Left colon (tissue), 2 donors: ENCODE measurements around the gene NRARP. TPM values are rescaled to one million over a fixed set of nuclear protein-coding genes. Genes with fewer than 3 reads are reported as not detected.
"Not testable (repeated sequence)": the region's sequence is repeated elsewhere in the genome, so short reads cannot be mapped to it uniquely, and the experiment has no call there.

Experiments
- ATAC-seq: fragments of 200-7000 bp; cut with Tn5 transposase; one replicate; pipeline ENCODE4 v1.9.1; 2020; ENCODE audit warnings: mild to moderate bottlenecking, moderate library complexity
- DNase-seq, 2 donors: peaks; one replicate each; pipeline ENCODE4 v3.0.0-alpha.2; 2020
- intact Hi-C, 2 donors: fragments of 100-400 bp; cut with DNase I in 1 of 2; cut with micrococcal nuclease in 1 of 2; formaldehyde crosslinking; loops; one replicate each; pipeline versions ENCODE4 v1.11.2 to v1.14.0; 2022; cut with DNase I, micrococcal nuclease
- total RNA-seq, 2 donors: library from RNA; stranded (reverse); fragmentation: NEBNext Ultra II Directional; extraction: Animal tissue kit (Norgen Biotek cat#: 25700); gene quantifications; one replicate each; pipeline ENCODE4 v1.2.1, GENCODE V29; 2021
- donor health status: DM: no; HTN: no; CAD: no.
- donor health status: DM: yes; HTN: yes; CAD: no.

The NRARP gene
- total RNA-seq, 2 donors from 2014 or later, result 163 to 181 TPM

GRCh38 chr9:137272241-137273094, 29.6 kb downstream of the NRARP start:
- no peak for DNase-seq
- intact Hi-C loops, result no loop called here
- ATAC-seq, result no peak

- intact Hi-C loops, result no loop called here
- ATAC-seq (no peak), DNase-seq (no peak)
These were observed 30.4 kb downstream of the NRARP start for GRCh38 chr9:137271696-137272076.

- no peak for DNase-seq
- intact Hi-C loops, result no loop called here
- ATAC-seq, result no peak
These were observed 31.0 kb downstream of the NRARP start for GRCh38 chr9:137270929-137271695.

GRCh38 chr9:137269231-137269772, 32.8 kb downstream of the NRARP start:
- intact Hi-C loops, result no loop called here
- DNase-seq (peak; percentile 76 to 83), ATAC-seq (peak; percentile 83)

- intact Hi-C loops, result no loop called here
- DNase-seq, result no peak
- ATAC-seq, result no peak
These were observed 33.4 kb downstream of the NRARP start for GRCh38 chr9:137268538-137269201.

- intact Hi-C loops, result no loop called here
- ATAC-seq (no peak), DNase-seq (no peak)
These were observed 34.1 kb downstream of the NRARP start for GRCh38 chr9:137267933-137268355.

- no peak for ATAC-seq
- DNase-seq, result no peak
These were observed 35.3 kb downstream of the NRARP start for GRCh38 chr9:137266585-137267453.

GRCh38 chr9:137266162-137266527, 35.9 kb downstream of the NRARP start:
- no peak for ATAC-seq
- intact Hi-C loops, result no loop called here
- DNase-seq, result no peak

More at GRCh38 chr9:137266585-137267453, 35.3 kb downstream of the NRARP start:
- intact Hi-C loops, result no loop called here

- DNase-seq (no peak), ATAC-seq (no peak)
- intact Hi-C loops, result no loop called here
These were observed 36.4 kb downstream of the NRARP start for GRCh38 chr9:137265496-137266161.

GRCh38 chr9:137264067-137264466, 38.0 kb downstream of the NRARP start:
- ATAC-seq (no peak), DNase-seq (no peak)
- intact Hi-C loops, result no loop called here

GRCh38 chr9:137263506-137263905, 38.6 kb downstream of the NRARP start:
- ATAC-seq (no peak), DNase-seq (no peak)
- intact Hi-C loops, result no loop called here

- ATAC-seq (peak; percentile 9), DNase-seq (no peak)
- intact Hi-C loops, result no loop called here
These were observed 39.2 kb downstream of the NRARP start for GRCh38 chr9:137262909-137263285.

- intact Hi-C loops, result not testable (repeated sequence)
- peak; percentile 32 for ATAC-seq
- peak in 1 of 2 donors; percentile 28 for DNase-seq
These were observed 39.7 kb downstream of the NRARP start for GRCh38 chr9:137262173-137262908.

GRCh38 chr9:137256856-137257255, 45.2 kb downstream of the NRARP start:
- intact Hi-C loops, result no loop called here
- ATAC-seq (no peak), DNase-seq (no peak)

- DNase-seq, result no peak
- ATAC-seq, result no peak
- intact Hi-C loops, result no loop called here
These were observed 45.7 kb downstream of the NRARP start for GRCh38 chr9:137256362-137256761.

- ATAC-seq (peak; percentile 37), DNase-seq (peak in 1 of 2 donors; percentile 72)
- intact Hi-C loops, result no loop called here
These were observed 46.5 kb downstream of the NRARP start for GRCh38 chr9:137255448-137256114.
